RWPE1 (cell line): Measurements from ENCODE around the gene LLGL2.

ENCODE experiments used
- CTCF ChIA-PET: fragments of 350-600 bp; sonication (Branson Sonifier 250); formaldehyde crosslinking; extraction: SDS; loops from one replicate; lab custom pipeline; 2021; lab: Yijun Ruan, JAX
- POLR2A ChIA-PET: fragments of 400-600 bp; formaldehyde crosslinking; extraction: SDS; loops from one replicate; lab custom pipeline; 2020; ENCODE audit warnings: antibody characterized with exemption; ENCODE audit not compliant: low non-redundant PET; lab: Yijun Ruan, JAX
- DNase-seq: peaks from one replicate; pipeline ENCODE4 v3.0.0; 2012; ENCODE audit warnings: low spot score
- H3K27ac ChIP-seq: fragments of 450-650 bp; 2 replicates; pipeline ENCODE4 v1.5.1; 2017
- CTCF ChIP-seq: fragments of 450-650 bp; conservative IDR thresholded peaks from 2 replicates; pipeline ENCODE4 v1.5.1; 2017; ENCODE audit warnings: low read depth, mild to moderate bottlenecking

LLGL2 gene

GRCh38 chr17:75525806-75526554 is 483 bp downstream of the LLGL2 start:
- no peak for DNase-seq

GRCh38 chr17:75526555-75527270 is 1.2 kb downstream of the LLGL2 start:
- no peak for TF ChIP-seq CTCF
- POLR2A ChIA-PET: interaction anchor here (0.6 to 1.2 kb wide), 2 partner anchors 10 to 119 kb away, joined by 3 read pairs; partner anchors contain the start of gene TSEN54
- no peak overlapping the region for H3K27ac ChIP-seq
- DNase-seq: no peak
- CTCF ChIA-PET: interaction anchor here (0.6 kb wide), 1 partner anchor 23 kb away, joined by 4 read pairs; no protein-coding TSS in a partner anchor

More at GRCh38 chr17:75525806-75526554, 483 bp downstream of the LLGL2 start:
- TF ChIP-seq CTCF: no peak
- H3K27ac ChIP-seq: peak overlapping the region; percentile 78
- ChIA-PET CTCF (interaction anchor here (0.6 kb wide), 1 partner anchor 24 kb away, joined by 4 read pairs; no protein-coding TSS in a partner anchor), POLR2A (interaction anchor here (1.0 to 1.6 kb wide), 3 partner anchors 9 to 55 kb away, joined by 3 to 13 read pairs (median 3); partner anchors contain the start of gene TSEN54)

- ChIA-PET POLR2A (interaction anchor here (1.1 kb wide), 1 partner anchor 18 kb away, joined by 3 read pairs; no protein-coding TSS in a partner anchor), CTCF (interaction anchor here (0.5 kb wide), 1 partner anchor 17 kb away, joined by 4 read pairs; no protein-coding TSS in a partner anchor)
- no peak overlapping the region for H3K27ac ChIP-seq
- no peak for TF ChIP-seq CTCF
- DNase-seq: no peak
Observed at GRCh38 chr17:75530837-75531720, 5.6 kb downstream of the LLGL2 start.

GRCh38 chr17:75531721-75532072 is 6.2 kb downstream of the LLGL2 start:
- ChIA-PET POLR2A (interaction anchor here (0.5 to 1.1 kb wide), 3 partner anchors 16 to 49 kb away, joined by 3 to 4 read pairs (median 3); partner anchors contain the start of gene TSEN54), CTCF (interaction anchor here (0.5 to 0.6 kb wide), 2 partner anchors 18 to 1003 kb away, joined by 3 to 4 read pairs; no protein-coding TSS in a partner anchor)
- H3K27ac ChIP-seq: no peak overlapping the region
- TF ChIP-seq CTCF: no peak
- peak; percentile 72 for DNase-seq

- DNase-seq: no peak
- POLR2A ChIA-PET: interaction anchor here (0.8 kb wide), 1 partner anchor 19 kb away, joined by 3 read pairs; the partner anchor contains the start of gene TSEN54
- TF ChIP-seq CTCF: no peak
- CTCF ChIA-PET: interaction anchor here (0.7 kb wide), 1 partner anchor 33 kb away, joined by 4 read pairs; no protein-coding TSS in a partner anchor
- no peak overlapping the region for H3K27ac ChIP-seq
Observed at GRCh38 chr17:75535119-75535537, 9.6 kb downstream of the LLGL2 start.
